NCI-H748 (cell line): ENCODE measurements around the gene QRICH2.
"Not testable (repeated sequence)": the region's sequence is repeated elsewhere in the genome, so short reads cannot be mapped to it uniquely, and the experiment has no call there.

Experiments
- DNase-seq: peaks from one replicate; lab custom pipeline; 2025; ENCODE audit not compliant: unreplicated experiment; lab: John Stamatoyannopoulos, UW

Gene QRICH2

DNA sequence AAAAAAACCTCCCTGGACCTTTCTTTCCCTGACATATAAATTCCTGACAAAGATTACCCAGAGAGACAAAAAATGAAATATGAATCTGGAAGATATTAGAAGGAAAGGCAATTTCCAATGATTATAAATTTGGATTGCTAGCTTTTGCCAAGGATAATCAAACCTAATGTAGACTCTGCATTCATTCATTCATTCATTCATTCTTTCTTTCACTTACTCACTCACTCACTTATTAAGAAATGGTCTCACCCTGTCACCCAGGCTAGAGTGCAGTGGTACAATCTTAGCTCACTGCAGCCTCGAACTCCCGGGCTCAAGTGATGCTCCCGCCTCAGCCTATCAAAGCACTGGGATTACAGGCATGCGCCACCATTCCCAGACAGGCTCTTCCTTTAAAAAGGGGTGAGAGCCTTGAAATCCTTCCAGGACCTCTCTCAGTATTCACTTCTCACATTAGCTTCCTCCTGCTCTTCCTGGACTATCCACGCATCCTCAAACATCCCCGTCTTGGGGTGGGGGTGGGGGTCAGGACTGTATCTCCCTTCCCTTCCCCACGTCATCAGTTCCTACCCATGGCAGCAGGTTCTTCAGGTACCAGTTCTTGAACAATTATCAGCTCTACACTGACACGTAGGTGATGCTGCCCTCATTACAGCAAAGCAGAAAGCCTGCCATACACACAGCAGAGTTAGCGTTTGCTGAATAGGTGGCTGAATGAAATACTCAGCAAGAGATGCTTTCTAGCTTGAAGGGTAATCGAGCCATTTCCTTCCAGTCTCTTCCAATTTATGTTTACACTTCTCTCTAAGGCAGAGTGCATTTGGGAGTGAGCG lies 25.8 kb upstream of the QRICH2 start:
- DNase-seq = no peak

DNA sequence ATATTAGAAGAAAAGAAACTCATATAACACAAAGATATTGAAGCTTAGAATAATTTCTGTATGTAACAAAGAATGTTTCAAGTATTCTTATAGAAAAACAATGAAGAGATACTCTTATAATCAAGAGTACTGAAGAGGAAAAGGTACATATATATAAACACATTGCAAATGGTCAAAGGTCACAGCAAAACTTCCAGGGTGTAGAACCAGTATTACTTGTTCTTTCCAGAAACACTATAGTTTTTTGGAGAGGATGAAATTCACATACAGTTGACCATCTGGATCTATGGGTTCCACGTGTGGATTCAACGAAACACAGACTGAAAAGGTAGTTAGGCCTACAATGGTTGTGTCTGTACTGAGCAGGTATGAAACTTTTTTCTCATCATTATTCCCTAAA lies 23.0 kb upstream of the QRICH2 start:
- no peak for DNase-seq

DNA sequence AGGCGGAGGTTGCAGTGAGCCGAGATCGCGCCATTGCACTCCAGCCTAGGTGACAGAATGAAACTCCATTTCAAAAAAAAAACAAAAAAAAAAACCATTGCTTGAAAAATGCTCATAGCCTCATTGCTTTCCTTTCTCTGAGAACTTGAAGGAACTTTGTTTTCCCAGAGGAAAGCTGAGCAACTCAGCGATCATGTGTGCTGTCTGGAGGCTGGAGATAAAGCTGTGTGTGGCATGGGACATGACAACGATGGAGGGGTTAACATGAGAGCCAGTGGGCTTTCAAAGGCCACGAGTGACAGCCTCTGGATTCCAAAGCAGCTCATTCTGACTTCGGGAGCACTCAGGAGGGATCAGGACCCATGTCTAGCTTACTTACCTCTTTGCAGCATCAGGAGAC lies 21.6 kb upstream of the QRICH2 start:
- DNase-seq = no peak

DNA sequence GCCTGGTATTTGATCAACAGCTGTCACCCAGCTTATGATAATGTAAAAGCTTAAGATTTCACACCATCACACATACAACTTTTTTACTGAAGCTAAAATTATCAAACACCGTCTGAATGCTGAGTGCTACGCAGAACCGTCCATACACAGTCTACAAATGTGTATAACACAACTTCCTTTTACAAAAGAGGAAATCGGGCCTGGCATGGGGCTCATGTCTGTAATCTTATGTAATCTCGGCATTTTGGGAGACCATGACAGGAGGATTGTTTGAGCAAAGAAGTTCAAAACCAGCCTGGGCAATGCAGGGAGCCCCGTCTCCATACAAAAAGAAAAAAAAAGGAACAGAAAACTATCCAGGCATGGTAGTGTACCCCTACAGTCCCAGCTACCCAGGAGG lies 19.6 kb upstream of the QRICH2 start:
- DNase-seq = no peak

DNA sequence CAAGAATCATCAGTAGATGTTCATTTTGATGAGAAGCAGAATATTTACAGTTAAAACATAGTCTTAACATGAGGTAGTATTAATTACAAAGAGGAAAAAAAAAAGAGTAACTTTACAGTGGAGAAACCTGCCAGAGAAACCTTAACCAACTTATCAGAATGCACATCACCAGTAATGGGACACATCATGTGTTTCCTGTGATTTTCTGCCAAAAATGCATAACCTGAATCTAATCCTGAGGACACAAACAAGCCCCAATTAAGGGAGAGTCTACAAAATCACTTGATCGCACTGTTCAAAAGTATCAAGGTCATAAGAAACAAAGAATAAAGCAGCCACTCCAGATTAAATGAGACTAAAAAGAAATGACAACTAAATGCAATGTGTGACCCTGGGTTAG lies 18.2 kb upstream of the QRICH2 start:
- DNase-seq = no peak

DNA sequence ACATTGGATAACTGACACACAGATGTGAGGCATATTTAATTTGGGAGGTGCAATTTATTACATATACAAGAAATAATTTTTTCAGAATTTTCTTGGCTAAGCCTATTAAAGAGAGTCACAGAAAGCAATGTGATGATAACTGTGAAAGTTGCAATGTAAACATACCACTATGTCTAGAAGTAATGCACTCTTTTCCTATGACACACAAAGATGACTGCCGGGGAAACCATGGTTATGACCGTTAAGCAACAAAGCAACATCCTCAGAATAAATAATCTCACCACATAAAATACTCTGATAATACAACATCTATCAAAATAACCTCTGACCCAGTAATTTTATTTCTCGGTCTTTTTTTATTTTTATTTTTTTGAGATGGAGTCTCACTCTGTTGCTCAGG lies 10.5 kb upstream of the QRICH2 start:
- no peak for DNase-seq

DNA sequence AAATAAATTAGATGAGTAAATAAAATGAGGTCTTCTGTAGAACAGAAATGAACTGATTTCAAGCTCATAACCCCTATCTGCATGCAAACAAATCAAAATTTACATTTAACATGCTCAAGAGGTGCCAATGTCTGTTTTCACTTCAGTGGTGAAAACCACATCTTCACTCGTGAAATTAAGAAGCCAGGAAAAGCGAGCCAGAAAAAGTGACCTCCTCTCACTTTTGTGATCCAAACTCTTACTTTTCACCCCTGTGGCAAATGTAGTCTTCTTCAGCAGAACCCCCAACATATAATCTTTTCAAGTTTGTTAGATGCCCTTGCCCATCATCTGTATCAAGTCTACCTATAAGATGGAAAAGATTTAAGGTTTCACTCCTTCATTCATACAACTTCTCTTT lies 9.5 kb upstream of the QRICH2 start:
- DNase-seq = no peak

DNA sequence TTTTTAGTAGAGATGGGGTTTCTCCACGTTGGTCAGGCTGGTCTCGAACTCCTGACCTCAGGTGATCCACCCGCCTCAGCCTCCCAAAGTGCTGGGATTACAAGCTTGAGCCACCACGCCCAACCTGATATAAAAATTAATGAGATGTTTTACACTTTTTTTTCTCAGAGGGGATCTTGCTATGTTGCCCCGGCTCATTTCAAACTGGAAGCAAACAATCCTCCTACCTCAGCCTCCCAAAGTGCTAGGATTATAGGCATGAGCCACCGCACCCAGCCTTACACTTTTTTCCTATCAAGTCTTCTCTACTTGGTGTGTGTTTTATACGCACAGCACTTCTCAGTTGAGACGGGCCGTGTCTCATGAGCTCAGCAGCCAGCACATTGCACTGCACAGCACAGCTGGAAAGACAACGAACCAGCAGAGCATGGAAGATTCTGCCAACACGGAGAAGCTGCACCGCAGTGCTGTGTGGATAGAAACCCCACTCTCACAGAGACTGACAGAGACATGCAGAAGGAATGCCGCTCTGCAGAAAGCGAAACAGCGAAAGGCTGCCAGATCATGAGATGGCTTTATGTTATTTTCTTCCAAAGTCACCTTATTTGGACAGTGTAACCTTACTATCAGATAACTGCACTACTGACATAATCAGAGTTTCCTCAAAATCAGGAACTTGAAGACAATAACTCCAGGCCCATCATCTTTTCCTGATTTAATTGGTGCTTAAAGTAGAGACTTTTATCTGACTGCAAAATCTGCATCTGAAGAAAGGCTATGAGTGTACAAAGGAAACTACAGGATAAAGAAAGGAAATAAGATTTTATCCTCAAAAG lies 6.5 kb upstream of the QRICH2 start:
- DNase-seq = no peak

DNA sequence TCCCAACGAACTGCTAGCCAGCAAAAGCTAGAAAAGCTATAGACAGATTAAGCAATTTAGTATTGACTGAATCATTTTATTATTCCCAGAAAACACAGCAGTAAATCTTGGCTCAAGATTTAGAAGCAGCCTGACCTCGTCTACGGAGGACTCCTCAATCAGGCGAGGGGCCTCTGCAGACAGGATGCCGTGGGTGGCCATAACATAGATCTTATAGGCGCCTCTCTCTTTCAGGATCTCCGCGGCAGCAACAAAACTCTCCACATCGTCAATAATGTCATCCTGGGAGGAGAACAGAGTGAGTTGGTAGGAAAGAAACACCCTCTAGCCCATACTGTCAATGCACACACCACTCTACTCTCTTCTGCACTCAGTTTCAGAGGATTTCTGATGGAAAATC lies 4.7 kb upstream of the QRICH2 start:
- no peak for DNase-seq

DNA sequence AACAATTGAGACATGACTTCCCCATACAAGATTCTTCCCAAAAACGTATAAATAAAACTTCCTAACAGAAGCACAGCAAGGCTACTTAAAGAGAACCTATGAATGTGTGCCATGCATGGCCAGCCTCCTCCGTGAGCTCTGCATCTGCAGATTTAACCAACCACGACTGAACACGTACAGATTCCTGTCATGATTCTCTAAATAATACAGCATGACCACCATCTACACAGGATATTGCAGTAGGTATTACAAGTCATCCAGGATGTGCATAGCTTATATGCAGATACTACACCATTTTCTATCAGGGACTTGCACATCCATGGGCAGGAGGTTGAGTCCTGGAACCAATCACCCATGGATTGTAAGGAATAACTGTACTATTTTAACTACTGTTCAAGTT lies 1.4 kb upstream of the QRICH2 start:
- no peak for DNase-seq

DNA sequence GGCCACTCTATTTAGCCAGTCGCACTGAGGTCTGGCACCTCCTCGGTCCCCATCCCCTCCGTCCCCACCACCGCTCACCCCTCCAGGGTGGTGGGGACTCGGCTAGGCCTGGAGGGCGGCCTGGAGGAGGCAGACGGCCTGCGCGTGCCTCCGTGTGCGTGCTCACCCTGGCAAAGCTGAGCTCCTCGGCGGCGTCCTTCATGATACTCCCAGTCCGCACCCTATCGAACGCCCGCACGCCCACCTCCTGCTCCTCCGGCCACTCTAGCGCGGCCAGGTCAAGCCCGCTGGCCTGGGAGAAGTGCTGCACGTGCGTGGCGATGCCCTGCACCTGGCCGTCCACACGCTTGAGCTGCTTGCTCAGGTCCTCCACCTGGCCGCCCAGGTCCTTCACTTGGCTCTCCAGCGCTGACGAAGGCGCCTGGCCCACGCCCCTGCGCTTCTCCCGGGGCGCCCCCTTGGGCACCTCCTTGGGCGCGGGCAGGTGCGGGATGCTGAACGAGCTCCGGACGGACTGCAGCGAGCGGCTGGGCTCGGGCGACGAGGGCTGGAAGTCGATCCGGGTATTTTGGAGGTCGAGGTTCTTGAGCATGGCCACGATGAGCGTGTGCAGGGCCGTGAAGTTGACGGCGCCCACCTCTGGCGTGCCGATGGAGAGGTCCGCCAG lies 644 bp downstream of the QRICH2 start:
- DNase-seq = no peak

DNA sequence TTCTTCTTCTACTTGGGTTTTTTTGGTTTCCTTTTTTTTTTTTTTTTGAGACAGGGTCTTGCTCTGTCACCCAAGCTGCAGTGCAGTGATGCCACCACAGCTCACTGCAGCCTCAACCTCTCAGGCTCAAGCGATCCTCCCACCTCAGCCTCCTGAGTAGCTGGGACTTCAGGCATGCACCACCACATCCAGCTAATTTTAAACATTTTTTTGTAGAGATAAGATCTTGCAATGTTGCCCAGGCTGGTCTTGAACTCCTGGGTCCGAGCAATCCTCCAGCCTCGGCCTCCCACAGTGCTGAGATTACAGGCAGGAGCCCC lies 3.0 kb downstream of the QRICH2 start:
- not testable (repeated sequence) for DNase-seq

DNA sequence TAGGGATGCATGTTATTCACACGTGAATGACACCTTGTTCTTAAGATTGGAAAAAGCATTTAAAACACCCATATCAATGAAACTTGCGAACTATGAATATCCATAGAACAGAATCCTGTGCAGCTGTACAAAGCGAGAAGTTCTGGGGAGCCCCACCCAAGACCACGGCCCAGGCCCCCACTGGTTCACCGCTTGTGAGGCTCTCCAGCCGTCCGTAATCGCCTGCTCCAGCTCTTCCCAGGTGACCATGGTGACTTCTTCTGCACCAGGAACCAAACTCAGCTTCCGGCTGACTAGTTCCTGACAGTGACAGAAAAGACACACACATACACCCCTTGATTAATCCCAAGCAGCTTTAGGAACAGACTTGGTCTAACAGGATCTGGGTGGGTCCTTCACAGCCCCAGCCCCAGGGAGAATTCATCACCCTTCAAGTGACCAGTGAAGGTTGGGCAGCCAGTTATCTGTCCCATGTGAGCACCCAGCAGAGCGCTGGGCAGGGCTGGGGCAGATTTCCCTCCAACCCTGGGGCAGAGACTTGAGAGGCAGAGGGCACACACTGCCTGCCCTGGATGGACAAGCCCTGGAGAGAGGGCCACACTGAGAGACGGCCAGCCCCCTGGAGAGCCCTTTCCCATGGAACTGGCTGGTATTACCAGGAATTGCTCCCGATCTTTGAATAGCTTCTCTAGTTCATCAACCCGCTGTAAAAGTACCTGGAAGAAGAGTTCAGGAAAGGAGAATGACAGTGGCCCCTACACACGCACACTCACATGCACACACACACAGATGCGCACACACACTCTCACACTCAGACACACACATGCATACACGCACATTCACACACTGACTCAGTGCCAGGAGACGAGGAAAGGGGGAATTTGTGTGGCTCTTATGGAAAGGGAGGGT lies 3.6 kb downstream of the QRICH2 start:
- DNase-seq = no peak

DNA sequence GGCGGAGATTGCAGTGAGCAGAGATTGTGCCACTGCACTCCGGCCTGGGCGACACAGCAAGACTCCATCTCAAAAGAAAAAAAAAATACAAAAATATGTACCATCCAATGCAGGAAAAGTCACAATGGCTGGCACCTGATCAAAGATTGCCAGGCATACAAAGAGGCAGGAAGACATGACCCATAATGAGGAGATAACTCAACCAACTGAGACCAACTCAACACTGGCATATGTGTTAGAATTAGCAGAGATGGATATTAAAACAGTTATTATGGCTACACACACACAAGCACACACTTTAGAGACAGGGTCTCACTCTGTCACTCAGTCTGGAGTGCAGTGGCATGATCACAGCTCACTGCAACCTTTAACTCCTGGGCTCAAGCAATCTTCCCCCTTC lies 10.6 kb downstream of the QRICH2 start:
- DNase-seq = no peak

DNA sequence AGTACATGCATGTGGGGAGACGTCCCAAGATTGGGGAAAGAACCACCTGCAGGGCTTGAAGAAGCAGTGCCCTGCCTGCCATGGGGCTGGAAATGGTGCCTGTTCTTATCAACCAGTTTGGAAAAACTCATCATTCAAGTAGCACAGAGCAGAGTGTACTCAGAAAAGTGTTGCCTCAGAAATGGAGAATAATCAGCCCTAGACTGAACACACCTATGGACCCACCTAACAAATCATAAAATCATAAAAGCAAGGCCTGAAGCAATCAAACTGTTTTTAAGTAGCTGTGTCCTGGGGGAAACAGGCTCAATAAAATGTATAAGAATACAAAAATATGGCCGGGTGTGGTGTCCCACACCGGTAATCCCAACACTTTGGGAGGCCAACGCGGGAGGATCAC lies 11.2 kb downstream of the QRICH2 start:
- DNase-seq = no peak

DNA sequence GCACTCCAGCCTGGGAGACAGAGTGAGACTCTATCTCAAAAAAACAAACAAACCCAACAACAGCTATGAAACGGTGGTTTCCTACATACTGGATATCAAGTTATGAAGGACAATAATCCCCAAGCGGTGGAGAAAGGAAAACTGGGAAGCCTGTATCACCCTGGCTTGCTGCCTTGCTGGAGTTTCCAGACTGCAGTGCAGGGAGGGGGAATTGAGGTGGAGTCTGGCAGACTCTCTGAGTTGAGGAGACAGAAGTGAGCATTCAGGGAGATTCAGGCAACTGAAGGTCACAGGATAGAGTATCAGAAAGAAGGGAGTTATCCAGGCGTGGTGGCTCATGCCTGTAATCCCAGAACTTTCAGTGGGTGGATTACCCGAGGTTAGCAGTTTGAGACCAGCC lies 11.9 kb downstream of the QRICH2 start:
- no peak for DNase-seq

DNA sequence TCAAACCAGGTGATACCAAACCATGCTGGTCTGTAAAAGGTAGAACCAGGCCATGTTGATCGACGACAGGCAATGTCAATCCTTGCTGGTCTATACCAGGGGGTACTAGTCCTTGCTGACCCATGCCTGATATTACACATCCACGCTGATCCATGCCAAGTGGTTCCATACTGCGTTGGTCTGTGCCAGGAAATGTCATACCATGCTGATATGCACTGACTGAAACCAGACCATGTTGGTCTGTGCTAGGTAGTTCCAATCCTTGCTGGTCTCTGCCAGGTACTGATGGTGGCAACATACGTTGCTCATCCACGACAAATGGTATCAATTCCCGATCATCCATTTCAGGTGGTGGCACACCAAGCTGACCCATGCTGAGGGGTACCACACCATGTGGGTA lies 15.0 kb downstream of the QRICH2 start:
- DNase-seq = no peak

DNA sequence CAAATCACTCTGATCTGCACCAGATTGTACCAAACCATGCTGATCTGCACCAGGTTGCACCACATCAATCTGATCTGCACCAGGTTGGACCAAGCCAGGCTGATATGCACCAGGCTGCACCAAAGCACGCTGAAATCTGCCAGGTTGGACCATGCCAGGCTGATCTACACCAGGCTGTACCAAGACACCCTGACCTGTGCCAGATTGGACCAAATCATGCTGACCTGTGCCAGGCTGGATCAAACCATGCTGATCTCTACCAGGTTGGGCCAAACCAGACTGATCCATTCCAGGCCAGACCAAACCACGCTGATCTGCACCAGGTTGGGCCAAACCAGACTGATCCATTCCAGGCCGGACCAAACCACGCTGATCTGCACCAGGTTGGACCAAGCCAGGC lies 15.5 kb downstream of the QRICH2 start:
- no peak for DNase-seq

DNA sequence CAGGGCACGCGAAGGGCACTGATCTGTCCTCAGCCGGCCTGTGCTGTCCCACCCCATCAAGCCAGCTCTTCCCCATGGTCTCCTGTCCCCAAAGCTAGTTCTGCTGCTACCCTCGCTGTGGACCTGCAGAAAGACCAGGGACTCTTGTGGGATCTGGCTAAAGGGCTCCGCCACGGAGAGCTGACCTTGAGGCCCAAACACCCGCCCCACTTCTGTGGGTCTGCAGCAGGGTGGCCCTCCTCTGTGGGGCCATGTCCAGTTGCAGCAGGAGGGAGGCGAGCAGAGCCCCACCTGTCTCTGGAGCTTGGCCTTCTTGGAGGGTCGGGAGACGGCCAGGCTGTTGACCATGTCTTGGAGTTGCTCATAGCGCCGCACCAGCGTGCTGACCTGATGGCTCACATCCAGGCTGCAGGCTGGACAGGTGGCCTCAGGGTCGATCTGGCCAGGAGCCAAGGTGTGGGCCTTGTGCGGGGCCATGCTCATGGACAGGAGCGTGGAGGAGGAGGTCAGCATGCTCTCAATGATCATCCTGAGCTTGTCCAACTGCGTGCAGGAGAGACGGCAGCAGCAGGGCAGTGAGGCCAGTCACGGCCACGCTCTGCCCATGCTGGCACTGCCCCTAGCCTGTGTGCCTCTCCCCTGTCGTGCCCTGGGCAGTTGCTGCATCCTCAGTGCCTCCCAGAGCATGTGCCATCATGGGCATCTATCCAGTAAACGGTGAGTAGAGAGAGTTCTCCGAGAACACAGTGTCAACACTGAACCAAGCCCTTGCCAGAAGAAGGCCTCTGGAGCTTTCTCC lies 26.3 kb downstream of the QRICH2 start:
- DNase-seq = no peak

DNA sequence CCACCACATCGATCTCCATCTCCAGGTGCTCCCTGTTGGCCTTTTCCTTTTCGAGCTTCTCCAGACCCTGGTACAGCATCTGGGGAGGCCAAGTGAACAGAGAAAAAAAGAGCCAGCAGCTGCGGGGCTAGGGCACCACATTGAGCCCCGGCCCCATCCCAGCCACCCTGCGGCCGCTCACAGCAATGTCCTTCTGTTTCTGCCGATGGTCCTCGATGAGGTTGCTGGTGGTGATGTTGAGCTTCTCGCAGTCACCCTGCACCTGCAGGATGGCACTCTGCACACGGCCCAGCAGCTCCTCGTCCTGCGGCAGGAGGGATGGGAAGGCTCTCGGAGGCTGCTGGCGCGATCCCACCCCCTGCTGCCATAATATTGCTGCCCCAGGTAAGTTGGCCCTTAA lies 27.4 kb downstream of the QRICH2 start:
- DNase-seq = no peak
